GM19043 (cell line): ENCODE data around the gene FOXC1.
A peak's percentile ranks its signal among the peaks of the same experiment; 100 is the strongest.

ENCODE experiments used
- ATAC-seq: cut with Tn5 transposase; IDR thresholded peaks from one replicate; pipeline ENCODE4 v1.9.1; 2021; ENCODE audit warnings: low read depth; ENCODE audit not compliant: unreplicated experiment

Gene FOXC1

DNA sequence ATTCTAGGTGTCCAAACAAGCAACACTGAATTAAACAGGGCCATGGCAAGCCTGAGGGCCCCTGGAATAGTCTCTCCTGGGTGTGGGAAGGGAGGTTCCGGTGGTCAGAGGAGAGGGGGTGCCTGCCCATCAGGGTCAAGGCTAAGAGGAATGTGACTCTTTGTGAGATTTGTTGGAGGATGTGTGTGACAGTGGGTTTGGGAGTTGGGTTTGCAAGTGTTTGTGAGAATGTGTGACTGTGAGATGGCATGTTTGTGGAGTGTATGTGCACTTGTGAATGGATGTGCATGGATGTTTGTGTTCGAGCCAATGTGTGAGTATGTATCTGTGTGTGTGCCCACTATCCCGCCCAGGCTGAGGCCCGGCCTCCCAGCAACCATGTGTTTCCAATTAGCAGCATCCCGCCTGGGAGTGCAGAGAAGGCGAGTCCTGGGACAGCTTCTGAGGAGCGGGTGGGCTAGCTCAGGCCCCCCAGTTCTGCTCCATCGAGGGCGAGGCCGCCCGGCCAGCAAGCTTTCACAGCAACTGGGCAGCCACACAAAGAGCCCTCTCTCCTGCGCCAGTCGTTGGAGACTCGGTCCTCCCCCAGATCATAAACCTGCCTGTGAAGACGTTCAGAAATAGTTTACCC lies 12.6 kb downstream of the FOXC1 start:
- no peak for ATAC-seq

GRCh38 chr6:1622851-1623768 lies 13.4 kb downstream of the FOXC1 start:
- no peak for ATAC-seq

GRCh38 chr6:1623769-1624057 lies 14.0 kb downstream of the FOXC1 start:
- no peak for ATAC-seq

DNA sequence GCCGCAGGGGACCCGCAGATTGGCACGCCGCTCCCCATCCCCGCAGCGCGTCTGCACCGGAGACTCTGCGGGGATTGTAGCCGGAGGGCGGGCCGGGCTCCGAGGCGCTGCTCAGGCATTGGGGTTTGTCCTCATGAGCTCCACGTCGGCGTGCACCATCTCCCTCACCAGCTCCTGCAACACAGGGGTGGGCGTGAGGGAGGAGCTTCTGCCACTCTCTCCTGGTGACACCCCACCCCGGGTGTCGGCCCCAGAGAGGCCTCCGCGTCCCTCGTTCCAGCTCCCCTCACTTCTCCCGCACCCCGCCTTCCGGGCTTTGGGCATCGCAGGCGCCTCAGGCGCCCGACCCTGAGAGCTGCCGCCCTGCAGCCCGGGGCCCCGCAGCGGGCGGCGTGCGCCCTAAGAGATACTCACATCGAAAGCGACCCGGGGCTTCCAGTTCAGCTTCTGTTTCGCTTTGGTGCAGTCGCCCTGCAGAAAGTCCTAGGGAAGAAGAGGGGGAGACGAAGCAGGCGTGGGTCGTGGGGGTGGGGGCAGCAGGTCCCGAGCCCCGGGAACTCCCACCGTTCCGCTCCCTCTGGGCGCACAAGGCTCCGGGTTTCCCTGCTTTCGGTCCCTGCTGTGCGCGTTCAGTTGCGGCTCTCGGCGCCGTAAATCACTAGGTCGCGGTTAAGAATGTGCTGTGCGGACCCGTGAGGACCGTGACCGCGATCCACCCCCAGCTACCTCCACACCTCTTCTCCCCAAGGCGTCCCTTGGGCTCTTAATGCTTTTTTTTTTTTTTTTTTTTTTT lies 14.5 kb downstream of the FOXC1 start:
- peak; percentile 47 for ATAC-seq

GRCh38 chr6:1624851-1625781 lies 15.4 kb downstream of the FOXC1 start:
- ATAC-seq: no peak

DNA sequence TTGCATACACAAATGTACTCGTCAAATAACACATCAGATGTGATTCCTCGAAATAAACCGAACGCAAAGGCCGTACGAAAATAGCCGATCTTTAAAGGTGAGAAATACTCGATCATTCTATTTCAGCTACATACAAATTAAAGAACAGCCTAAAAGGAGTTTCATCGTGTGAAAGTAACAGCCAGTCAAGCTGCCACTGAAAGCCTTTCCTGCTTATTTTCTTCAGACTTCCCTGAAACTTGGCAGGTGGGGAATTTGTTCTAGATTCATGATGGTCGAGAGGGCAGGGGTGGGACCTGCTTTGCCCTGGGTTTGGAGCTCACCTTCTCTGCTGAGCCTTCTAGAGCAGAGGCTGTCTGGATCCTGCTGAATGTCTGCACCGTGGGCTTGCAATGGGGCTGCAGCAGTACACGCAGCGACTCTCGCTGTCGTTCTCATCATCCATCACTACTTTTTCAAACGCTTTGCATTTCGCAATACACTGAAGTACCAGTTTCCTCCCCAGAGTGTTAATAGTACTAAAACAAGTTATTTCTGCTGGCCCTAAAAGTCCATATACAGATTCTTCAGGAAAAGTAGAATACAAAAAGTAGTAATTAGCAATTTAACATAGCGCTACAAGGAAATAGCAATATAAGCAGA lies 16.2 kb downstream of the FOXC1 start:
- no peak for ATAC-seq

DNA sequence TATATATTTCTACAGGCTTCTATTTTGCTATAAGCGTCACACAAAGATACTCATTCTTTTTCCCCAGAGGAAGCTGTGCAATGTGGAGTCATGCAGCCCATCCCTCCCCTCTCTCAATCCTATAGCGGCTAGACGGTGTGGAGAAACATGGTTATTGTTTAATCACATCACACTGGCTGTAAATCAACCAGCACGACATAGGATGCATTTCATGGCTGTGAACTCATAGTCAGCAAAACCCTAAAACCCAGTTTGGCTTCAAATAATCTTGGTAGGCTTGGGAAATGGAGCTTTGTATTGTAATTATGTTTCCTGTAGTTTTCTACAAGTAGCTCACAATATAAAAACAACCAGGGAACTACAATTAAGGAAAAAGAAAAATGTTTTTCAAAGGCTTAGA lies 16.8 kb downstream of the FOXC1 start:
- ATAC-seq: no peak

DNA sequence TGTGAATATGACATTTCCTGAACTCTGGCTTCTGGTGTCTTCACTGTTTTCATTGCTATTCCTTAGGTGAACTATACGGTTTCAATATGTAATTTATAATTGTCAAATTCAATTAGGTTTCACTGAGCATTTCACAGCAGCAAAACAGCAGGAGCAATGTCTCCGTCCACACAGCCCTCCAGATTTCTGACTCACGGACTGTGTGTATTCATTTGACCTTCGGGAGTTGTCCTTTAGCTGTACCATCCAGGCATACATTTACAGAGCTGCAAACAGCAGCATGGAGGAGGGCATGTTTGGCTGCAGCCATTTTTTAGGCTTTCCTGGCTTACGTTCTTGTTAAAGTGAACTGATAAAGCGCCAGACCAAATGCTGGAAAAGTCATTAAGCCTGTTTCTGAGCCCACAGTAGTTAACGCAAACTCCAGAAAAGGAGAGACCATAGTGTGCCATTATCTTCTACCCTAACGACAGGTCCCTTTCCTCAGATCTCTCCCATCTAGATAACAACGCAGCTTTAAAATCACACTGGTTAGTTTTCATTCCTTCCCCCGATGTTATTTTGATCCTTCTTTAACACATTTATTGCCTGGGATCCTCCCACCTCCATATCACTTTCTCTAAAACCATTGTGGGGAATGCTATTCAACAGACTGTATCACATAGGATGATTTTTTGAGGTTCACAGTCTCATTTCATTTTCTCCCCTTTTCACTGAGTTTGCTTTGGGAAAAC lies 18.3 kb downstream of the FOXC1 start:
- no peak for ATAC-seq

DNA sequence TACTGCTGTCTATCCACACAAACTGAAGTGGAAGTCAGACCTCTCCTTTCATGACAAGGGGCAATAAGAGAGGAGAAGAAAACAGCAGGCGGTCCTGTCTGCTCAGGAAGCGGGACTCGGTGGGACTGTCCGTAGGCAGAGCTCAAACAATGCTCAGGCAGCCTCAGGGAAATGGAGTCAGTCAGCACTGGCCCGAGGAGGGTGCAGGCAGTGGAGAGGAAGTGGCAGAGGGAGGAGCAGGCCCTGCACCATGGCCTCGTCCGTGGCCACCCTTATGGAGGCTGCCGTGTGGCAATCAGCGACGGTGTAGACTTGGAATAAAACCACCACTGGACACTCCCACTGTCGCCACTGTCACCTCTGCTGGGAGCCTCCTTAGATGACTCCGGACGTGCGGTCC lies 19.6 kb downstream of the FOXC1 start:
- no peak for ATAC-seq

DNA sequence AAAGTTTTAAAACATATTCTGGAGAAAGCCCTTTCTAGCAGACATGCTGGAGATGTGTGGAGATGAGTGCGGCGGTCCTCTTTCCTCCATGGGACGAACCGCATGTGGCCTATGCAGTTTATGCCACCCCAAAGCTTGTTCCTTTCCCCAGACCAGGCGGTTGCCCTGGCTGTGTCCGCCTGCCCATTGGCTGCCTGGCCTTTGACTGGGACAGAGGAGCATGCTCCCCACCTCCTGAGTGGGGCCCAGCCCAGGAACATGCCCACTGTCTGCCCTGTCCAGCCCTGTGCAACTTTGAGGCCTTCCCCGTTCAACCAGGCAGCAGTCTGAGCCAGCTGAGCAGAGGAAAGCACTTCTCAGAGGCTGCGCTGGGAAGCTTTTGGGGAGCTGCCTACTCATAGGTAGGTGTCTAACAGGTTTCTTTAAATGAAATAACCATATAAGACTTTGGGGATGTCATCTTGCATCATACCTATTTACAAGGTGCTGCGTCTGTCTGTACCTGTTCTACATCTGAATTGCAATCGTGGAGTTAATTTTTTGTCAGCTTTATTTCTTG lies 20.6 kb downstream of the FOXC1 start:
- ATAC-seq: no peak

GRCh38 chr6:1630771-1631217 lies 21.1 kb downstream of the FOXC1 start:
- no peak for ATAC-seq

DNA sequence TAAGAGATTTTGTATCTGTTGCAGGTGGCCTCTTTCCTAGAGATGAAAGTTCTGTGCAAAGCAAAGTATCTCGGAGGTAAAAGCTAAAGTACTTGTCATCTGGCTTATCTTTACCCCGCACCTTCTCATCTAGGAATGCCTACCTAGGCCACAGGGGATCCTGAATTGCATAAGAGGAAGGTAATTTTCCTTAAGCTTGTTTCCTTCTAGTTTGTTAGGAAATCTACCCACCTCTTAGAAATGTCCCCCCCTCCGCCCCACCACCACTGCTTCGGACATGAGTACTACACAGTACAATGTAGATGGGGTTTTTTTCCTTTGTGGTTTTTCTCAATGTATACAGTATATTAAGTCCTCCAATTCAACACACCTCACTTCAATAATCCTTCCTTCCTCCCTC lies 21.5 kb downstream of the FOXC1 start:
- no peak for ATAC-seq

- no peak for ATAC-seq
Observed at GRCh38 chr6:1633366-1634021, 23.8 kb downstream of the FOXC1 start.

- no peak for ATAC-seq
Observed at GRCh38 chr6:1634081-1634480, 24.4 kb downstream of the FOXC1 start.

GRCh38 chr6:1635305-1636010 lies 25.7 kb downstream of the FOXC1 start:
- ATAC-seq: no peak

- ATAC-seq: no peak
Observed at GRCh38 chr6:1636272-1636825, 26.6 kb downstream of the FOXC1 start.
